ENCODE results near the gene PACRG. TPM values are rescaled to one million over a fixed set of nuclear protein-coding genes. Genes with fewer than 3 reads are reported as not detected.

Gene PACRG
- total and polyA plus RNA-seq, 9 donors = 2.5 to 33.1 (median 3.8) TPM

GRCh38 chr6:163226181-163226835, 498.5 kb downstream of the PACRG start:
- no peak for DNase-seq
- intact Hi-C loops (cut with DNase I) = no loop called here
- Histone ChIP-seq H3K27ac (no peak overlapping the region), H3K36me3 (no peaks in the 10 kb centered on the region), H3K27me3 (no peaks in the 10 kb centered on the region), H3K4me1 (ENCODE audit: insufficient read depth) (no peaks in the 10 kb centered on the region), H3K4me3 (no peak overlapping the region), H3K9me3 (no peaks in the 10 kb centered on the region)
- WGBS, 3 donors = 92 to 94% (median 93%) methylated on average over 8 to 9 of the region's 9 CpGs
- TF ChIP-seq EP300 (IDR thresholded peaks at IDR 0.05) = no peak
- TF ChIP-seq POLR2A (IDR thresholded peaks at IDR 0.05) = no peak
- TF ChIP-seq CTCF (IDR thresholded peaks at IDR 0.05) = no peak

GRCh38 chr6:163226836-163227485, 499.2 kb downstream of the PACRG start:
- no peaks in the 10 kb centered on the region for H3K36me3 ChIP-seq
- H3K4me3 ChIP-seq = no peak overlapping the region
- 92 to 93% (median 93%) methylated on average over 10 of the region's 10 CpGs for WGBS, 3 donors
- no peak for DNase-seq
- no peaks in the 10 kb centered on the region for H3K9me3 ChIP-seq
- no peak for TF ChIP-seq EP300 (IDR thresholded peaks at IDR 0.05)
- TF ChIP-seq CTCF (IDR thresholded peaks at IDR 0.05) = no peak
- no peak for TF ChIP-seq POLR2A (IDR thresholded peaks at IDR 0.05)
- H3K27ac ChIP-seq = no peak overlapping the region
- intact Hi-C loops (cut with DNase I) = no loop called here
- no peaks in the 10 kb centered on the region for H3K27me3 ChIP-seq
- no peaks in the 10 kb centered on the region for H3K4me1 ChIP-seq (ENCODE audit: insufficient read depth)

- no peak for TF ChIP-seq POLR2A (IDR thresholded peaks at IDR 0.05)
- TF ChIP-seq CTCF (IDR thresholded peaks at IDR 0.05) = no peak
- TF ChIP-seq EP300 (IDR thresholded peaks at IDR 0.05) = no peak
- Histone ChIP-seq H3K4me1 (ENCODE audit: insufficient read depth) (no peaks in the 10 kb centered on the region), H3K4me3 (no peak overlapping the region), H3K9me3 (no peaks in the 10 kb centered on the region), H3K27ac (no peak overlapping the region), H3K27me3 (no peaks in the 10 kb centered on the region), H3K36me3 (no peaks in the 10 kb centered on the region)
- intact Hi-C loops (cut with DNase I) = no loop called here
- 90 to 95% (median 91%) methylated on average over 1 of the region's 1 CpG for WGBS, 3 donors
- DNase-seq = no peak
Measured at GRCh38 chr6:163228041-163228440, 500.3 kb downstream of the PACRG start.

GRCh38 chr6:163229050-163229449, 501.3 kb downstream of the PACRG start:
- Histone ChIP-seq H3K27ac (no peak overlapping the region), H3K27me3 (no peaks in the 10 kb centered on the region), H3K4me1 (ENCODE audit: insufficient read depth) (no peaks in the 10 kb centered on the region), H3K4me3 (no peak overlapping the region), H3K9me3 (no peaks in the 10 kb centered on the region), H3K36me3 (no peaks in the 10 kb centered on the region)
- intact Hi-C loops (cut with DNase I) = no loop called here
- 81 to 94% (median 94%) methylated on average over 2 of the region's 2 CpGs for WGBS, 3 donors
- no peak for DNase-seq
- TF ChIP-seq POLR2A (IDR thresholded peaks at IDR 0.05) = no peak
- no peak for TF ChIP-seq EP300 (IDR thresholded peaks at IDR 0.05)
- no peak for TF ChIP-seq CTCF (IDR thresholded peaks at IDR 0.05)

All from ovary (tissue), 9 donors.